Measurements from ENCODE around the gene TAC4.

The TAC4 gene

DNA sequence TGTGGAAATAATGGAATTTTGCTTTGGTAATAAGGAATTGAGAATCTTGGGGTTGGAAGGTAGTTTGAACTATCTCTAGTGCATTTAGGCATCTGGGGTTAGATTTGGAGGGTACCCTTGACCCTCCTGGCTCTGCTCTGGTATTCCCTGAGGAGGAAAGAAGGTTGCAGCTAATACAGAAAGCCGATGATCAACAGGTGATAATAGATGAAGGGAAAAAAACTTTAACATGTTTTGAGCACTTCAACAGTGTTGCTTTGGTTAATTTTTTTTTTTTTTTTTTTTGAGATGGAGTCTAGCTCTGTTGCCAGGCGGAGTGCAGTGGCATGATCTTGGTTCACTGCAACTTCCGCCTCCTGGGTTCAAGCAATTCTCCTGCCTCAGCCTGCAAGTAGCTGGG is 54.6 kb downstream of the TAC4 start:
- TF ChIP-seq, protein P1, sequence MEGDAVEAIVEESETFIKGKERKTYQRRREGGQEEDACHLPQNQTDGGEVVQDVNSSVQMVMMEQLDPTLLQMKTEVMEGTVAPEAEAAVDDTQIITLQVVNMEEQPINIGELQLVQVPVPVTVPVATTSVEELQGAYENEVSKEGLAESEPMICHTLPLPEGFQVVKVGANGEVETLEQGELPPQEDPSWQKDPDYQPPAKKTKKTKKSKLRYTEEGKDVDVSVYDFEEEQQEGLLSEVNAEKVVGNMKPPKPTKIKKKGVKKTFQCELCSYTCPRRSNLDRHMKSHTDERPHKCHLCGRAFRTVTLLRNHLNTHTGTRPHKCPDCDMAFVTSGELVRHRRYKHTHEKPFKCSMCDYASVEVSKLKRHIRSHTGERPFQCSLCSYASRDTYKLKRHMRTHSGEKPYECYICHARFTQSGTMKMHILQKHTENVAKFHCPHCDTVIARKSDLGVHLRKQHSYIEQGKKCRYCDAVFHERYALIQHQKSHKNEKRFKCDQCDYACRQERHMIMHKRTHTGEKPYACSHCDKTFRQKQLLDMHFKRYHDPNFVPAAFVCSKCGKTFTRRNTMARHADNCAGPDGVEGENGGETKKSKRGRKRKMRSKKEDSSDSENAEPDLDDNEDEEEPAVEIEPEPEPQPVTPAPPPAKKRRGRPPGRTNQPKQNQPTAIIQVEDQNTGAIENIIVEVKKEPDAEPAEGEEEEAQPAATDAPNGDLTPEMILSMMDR (IDR thresholded peaks at IDR 0.05; ENCODE audit: insufficient read depth, missing control alignments), result no peak

DNA sequence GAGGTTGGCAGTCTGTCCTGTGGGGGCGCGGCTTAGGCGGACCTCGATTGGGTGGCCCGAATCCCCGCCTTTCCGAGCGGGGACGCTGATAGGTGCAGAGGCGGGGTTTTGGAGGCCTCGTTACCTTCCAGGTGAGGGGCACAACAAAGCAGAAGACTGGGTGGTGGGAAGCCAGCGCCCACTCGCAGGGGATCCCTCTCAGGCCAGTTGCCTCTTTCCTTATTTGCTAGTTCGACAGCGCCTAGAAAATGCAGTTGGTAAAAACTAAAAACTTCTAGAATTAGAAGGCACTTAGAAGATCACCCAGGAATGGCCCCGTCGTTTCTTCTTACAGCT is 58.7 kb downstream of the TAC4 start:
- no peak for FAIRE-seq
- DNase-seq (ENCODE audit: insufficient read length, low spot score), result peak; percentile 79
- TF ChIP-seq, protein P1 (IDR thresholded peaks at IDR 0.05; ENCODE audit: insufficient read depth, missing control alignments), result no peak

More for the DNA sequence above, 54.6 kb downstream of the TAC4 start:
- FAIRE-seq (no peak), DNase-seq (ENCODE audit: insufficient read length, low spot score) (no peak)

DNA sequence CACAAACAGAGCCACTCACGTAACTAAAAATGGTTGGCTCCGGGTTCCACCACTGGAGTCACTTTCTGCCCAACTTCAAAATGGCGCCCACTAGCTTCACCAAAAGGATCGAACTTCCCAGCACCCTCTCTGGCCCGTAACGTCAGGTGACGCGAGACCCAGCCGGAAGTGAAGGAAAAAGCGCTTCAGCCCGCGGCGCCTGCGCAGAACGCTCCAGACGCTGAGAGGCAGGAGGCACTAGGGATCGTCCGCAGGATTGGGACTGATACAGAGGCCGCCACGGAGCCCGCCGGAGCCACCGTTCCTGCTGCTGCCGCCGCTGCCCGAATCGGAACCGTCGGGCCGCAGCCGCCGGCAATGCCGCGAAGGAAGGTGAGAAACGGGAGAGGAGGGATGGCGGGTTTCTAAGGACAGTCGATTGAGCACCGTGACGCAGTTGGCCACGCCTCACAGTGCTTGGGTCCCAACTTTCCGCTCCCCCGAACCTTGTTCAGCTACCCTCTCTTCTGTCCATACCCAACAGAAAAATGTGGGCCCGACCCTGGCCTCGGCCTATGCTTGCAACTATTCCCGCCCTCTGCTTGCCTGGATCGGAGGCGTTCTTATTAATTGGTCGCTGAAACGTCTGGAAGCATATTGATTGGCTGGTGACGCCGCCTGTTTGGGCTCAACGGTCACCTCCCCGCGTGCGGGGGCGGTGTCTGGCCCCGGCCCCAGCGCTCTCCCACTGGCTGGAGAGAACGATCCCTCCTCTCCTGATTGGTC is 59.2 kb downstream of the TAC4 start, which contains the start of gene KAT7:
Gene KAT7, plus strand, starts transcription at position 204 of the 765 bp plus-strand sequence. Its CDS starts 154 bp downstream, at position 358.
- TF ChIP-seq, protein P1 (IDR thresholded peaks at IDR 0.05; ENCODE audit: insufficient read depth, missing control alignments), result no peak
- DNase-seq (ENCODE audit: insufficient read length, low spot score), result peak; percentile 37
- no peak for FAIRE-seq

Measured in D721Med (cell line).